GM18520 (cell line): ENCODE measurements around the gene SUSD6.

Experiments
- ATAC-seq: cut with Tn5 transposase; IDR thresholded peaks from one replicate; pipeline ENCODE4 v1.9.1; 2021; ENCODE audit not compliant: unreplicated experiment

SUSD6 gene

DNA sequence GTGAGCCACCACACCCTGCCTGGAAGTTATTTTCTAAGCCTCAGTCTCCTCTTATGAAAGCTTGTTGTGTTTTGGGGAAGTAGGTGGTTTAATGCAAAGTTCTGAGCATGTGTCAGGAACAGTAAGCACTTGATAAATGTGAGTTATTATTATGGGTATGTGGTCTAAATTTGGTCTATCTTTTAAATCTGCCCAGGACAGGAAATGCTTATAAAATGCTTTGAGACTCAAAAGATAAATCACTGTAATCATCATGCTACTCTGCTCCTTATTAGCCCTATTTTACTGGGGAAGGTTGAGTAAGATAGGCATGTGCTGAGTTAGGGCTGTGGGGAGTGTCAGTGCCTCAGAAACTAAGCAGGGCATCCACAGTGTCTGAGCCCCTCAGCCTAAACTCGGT lies 142.5 kb downstream of the SUSD6 start:
- no peak for ATAC-seq

DNA sequence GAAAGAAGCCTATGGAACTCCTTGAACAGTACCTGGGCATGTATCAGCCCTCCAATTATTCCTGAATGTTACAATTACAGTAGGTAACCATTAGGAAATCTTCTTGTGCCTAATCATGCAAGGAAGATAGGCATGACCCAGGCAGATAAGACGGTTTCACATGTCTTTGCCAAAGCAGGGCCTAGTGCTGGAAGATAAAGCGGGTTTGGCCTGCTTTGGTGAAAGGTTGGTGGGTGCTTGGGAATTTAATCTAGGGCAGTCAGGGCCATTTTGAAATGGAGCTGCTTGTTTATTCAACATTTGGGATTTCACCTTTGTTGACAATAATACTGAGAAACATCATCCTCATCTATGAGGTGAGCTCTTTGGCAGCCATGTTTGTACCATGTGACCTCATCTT lies 143.1 kb downstream of the SUSD6 start:
- no peak for ATAC-seq

- no peak for ATAC-seq
Measured at GRCh38 chr14:69755296-69755695, 143.9 kb downstream of the SUSD6 start.

DNA sequence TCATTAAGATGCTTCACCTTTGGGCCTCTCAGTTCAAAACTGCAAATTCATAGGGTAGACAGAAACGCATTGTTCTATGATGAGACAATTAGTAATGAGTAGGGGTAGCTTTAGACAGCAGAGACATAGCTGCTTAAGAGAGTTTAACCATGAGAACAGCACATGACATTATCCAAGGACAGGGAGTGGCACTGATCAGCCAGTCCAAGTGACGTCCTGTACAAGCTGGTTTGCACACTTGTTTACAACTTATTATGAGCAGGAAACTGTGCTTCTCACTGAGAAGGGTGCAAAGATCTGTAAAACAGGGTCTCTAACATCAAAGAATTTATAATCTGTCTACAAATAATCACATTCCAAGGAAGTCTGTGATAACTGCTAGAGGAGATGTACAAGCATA lies 144.4 kb downstream of the SUSD6 start:
- no peak for ATAC-seq

DNA sequence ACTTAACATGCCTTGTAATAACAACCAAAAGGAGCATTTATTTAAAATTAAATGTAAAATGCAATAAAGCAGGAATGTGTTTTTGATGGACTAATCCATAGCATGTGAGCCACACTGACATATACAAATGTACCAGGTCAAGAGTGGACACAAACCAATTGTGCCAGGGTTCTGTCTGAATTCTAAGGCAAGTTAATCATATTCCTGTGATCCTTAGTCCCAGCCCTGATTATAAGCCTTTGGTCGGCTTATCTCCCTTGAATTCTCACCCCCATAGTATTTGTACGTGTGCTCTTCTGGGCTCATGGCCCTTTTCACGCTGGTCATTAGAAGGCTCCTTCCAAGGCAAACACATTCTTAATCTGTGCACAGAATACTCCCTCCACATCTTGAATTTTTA lies 144.9 kb downstream of the SUSD6 start:
- no peak for ATAC-seq

GRCh38 chr14:69760810-69761209 lies 149.4 kb downstream of the SUSD6 start:
- ATAC-seq, result no peak

- ATAC-seq, result no peak
Measured at GRCh38 chr14:69763761-69764510, 152.5 kb downstream of the SUSD6 start.
